Activated CD4-positive, CD25-positive, alpha-beta regulatory T cell (primary cell): ENCODE data around the gene GGCT.
"Not testable (repeated sequence)": the region's sequence is repeated elsewhere in the genome, so short reads cannot be mapped to it uniquely, and the experiment has no call there.

Experiments
- DNase-seq, 4 experiments: peaks; one replicate each; lab custom pipeline; 2025; lab: John Stamatoyannopoulos, UW

Gene GGCT

GRCh38 chr7:30515761-30516160 is 11.1 kb upstream of the GGCT start:
- DNase-seq: no peak

GRCh38 chr7:30514776-30515175 is 10.1 kb upstream of the GGCT start:
- no peak for DNase-seq

- DNase-seq: no peak
Observed at GRCh38 chr7:30514177-30514576, 9.5 kb upstream of the GGCT start.

- DNase-seq: no peak
Observed at GRCh38 chr7:30513762-30514161, 9.1 kb upstream of the GGCT start.

- no peak for DNase-seq
Observed at GRCh38 chr7:30511973-30512662, 7.5 kb upstream of the GGCT start.

- DNase-seq: no peak
Observed at GRCh38 chr7:30511494-30511893, 6.9 kb upstream of the GGCT start.

- DNase-seq: no peak
Observed at GRCh38 chr7:30510124-30511075, 5.8 kb upstream of the GGCT start.

GRCh38 chr7:30509171-30509857 is 4.7 kb upstream of the GGCT start:
- DNase-seq: not testable (repeated sequence)

GRCh38 chr7:30507346-30507900 is 2.8 kb upstream of the GGCT start:
- DNase-seq: not testable (repeated sequence)

GRCh38 chr7:30505174-30505697 is 607 bp upstream of the GGCT start:
- DNase-seq: no peak

- DNase-seq: no peak
Observed at GRCh38 chr7:30503274-30504212, 1.1 kb downstream of the GGCT start.

- DNase-seq: no peak
Observed at GRCh38 chr7:30502470-30503251, 2.0 kb downstream of the GGCT start.

- DNase-seq: no peak
Observed at GRCh38 chr7:30501264-30501663, 3.4 kb downstream of the GGCT start.

GRCh38 chr7:30493228-30493627 is 11.4 kb downstream of the GGCT start:
- DNase-seq: no peak

- DNase-seq: no peak
Observed at GRCh38 chr7:30491417-30491816, 13.2 kb downstream of the GGCT start.

- no peak for DNase-seq
Observed at GRCh38 chr7:30487371-30487770, 17.3 kb downstream of the GGCT start.

GRCh38 chr7:30485667-30486066 is 19.0 kb downstream of the GGCT start:
- no peak for DNase-seq

GRCh38 chr7:30481416-30481815 is 23.2 kb downstream of the GGCT start:
- DNase-seq: not testable (repeated sequence)

- no peak for DNase-seq
Observed at GRCh38 chr7:30479202-30480120, 25.2 kb downstream of the GGCT start.
